ENCODE results near the gene ELAC2.
"Not testable (repeated sequence)": the region's sequence is repeated elsewhere in the genome, so short reads cannot be mapped to it uniquely, and the experiment has no call there.

The ELAC2 gene

DNA sequence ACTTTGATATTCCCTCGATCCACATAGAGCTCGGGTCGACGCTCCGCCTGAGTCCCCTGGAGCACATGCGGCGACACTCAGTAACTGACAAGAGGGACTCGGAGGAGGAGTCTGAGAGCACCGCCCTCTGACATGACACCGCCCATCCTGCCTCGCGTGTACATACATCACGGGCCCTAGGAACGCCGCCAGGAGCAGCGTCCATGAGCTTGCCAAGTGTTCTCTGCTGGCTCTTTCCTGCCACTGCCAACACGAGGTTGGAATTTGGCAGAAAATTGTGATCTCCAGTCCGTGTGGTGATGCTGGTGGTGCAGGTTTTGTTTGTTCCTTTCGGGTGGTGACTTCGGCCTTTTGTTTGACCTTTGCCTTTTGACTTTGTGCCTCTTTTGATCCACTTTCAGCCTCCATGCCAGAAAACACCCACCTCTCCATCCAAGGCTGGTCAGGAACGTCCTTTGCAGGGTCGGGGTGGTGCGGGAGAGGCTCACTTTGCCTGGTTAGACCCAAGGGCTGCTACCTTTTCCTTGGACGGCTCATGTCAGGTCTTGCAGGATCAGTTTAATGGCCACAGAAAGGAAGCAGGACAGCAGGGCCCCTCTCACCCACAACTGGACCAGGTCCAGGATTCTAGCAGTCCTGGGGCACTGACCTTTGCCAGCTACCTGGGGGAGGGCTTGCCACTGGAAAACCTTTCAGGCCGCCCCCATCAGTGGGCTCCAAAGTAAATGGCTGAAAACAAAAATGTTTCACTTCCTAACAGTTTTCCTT lies 27.6 kb downstream of the ELAC2 start:
- no peak for DNase-seq (ENCODE audit: low read depth)

DNA sequence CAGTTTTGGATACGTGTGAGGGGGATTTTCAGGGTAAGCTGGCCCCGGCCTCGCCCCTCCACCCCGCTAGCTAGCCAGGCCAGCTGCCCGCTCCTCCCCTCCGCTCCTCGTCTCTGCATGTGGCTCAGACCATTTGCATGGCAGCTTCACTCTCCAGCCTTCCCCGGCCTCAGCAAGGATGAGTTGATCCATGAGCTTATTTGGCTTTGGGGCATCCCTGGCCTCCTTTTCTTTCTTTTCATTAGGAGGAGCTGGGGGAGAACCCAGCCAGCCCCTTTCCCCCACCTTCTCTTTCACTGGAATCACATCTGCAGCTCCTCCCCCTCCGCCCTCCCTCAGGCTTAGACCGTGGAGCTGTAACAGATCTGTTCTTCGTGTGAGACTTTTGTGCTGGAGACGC lies 30.7 kb downstream of the ELAC2 start:
- no peak for DNase-seq (ENCODE audit: low read depth)

DNA sequence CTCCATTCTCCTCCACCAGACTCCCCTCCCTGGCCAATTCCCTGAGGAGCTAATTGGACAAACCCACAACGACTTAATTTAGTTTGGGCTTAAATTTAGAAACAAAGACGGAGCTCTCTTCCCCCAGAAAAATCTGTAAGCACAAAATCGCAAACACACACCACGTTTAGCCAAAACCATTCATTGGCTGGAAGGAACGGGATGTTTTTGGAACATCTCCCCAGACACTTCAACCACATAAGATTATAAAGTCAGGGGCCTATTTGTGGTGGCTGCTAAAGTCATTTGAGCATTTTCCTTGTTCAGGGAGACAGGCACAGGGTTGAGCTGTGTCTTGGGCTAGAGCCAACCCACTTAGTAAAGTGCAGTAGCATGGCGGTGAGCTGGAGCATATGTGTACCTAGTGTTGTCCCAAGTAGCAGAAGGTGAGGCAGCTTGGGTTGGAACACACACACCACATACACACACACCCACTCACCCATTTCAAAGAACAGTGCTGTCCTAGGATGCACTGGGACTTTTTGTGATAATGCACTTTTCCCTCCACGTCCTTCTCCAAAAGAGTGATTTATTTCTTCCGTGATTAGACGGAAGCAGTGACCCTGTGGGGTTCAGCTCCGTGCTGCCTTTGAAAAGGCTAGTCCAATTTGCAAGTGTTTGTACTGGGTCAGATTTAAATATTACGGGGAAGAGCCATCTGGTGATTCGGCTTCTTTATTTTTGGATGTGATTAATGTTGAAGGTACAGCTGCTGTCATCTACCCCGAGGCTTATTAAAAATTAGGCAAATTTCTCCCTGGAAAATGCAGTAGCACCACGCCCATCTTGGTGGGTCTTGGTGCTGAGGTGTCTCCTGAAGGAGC lies 32.2 kb downstream of the ELAC2 start:
- DNase-seq (ENCODE audit: low read depth): no peak

DNA sequence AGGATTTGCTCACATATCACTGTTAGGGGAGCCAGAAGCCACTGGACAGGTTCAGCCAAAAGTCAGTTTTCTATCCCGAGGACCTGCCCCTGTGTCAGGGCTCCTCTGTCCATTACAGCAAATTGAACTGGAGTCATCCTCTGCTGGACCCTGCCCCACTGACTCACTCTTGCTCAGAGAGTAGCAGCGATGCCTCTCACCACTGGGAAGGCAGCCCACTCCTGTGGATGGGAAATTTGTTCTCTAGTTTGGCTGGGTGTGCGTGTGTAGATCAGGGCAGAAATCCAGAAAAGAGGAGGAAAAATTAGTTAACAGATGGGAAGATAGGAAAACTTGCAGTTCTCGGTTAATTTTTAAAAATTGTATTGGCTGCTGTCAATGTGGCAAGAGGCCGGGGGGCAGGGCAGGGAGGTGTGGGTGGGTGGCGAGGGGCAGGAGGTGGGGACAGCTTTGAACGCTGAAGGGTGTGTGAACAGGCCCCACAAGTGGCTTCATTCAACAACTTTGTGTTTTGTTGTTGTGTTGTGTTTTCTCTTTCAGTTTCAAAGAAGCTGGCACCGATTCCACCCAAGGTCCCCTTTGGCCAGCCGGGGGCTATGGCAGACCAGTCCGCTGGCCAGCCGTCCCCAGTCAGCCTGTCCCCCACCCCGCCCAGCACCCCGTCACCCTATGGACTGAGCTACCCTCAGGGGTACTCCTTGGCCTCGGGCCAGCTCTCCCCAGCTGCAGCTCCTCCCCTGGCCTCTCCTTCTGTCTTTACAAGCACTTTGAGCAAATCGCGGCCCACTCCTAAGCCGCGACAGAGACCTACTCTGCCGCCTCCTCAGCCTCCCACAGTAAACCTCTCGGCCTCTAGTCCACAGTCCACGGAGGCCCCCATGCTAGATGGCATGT lies 33.6 kb downstream of the ELAC2 start:
- no peak for DNase-seq (ENCODE audit: low read depth)

DNA sequence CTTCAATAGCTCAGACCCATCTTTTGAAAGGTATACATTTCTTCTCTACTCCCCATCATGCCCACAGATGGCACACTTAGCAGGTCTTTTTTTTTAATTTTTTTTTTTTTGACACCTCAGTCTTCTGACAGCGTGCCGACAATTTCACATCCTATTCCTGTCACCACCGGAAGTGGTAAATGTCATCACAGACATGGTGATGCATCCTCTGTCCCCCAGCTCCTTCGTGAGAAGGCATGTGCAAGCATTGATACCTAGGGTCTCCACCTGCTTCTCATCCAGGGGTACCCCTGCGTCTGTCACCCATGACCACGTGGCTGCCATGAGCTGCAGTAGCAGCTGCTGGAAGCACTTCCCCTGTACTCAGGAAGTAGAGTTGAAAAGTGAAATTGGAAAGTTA lies 35.6 kb downstream of the ELAC2 start:
- DNase-seq (ENCODE audit: low read depth): no peak

DNA sequence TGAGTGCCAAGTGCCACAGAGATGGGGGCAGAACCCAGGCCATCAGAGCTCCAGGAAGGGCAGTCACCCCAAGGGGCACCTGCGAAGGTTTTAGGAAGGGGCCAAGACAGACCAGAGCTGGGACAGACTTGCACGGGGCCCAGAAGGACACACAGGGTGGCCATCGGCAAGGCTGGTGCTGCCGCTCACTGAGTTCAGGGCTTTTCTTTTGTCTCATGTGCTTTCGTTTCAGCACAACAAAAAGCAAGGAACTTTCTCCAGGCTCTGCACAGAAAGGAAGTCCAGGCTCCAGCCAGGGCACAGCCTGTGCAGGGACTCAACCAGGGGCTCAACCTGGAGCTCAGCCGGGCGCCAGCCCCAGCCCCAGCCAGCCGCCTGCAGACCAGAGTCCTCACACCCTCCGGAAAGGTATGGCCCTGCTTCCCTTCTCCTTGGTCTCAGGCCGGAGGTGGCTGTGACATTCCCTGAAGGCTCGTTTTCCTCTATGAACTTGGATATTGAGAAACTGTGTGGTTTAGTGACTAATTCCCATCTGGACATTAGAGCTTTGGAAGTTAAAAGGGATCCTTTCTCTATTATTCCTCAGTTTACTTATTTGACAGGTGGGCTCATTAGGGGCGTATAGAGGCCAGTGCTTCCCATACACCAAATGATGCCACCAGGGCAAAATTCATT lies 37.9 kb downstream of the ELAC2 start:
- no peak for DNase-seq (ENCODE audit: low read depth)

DNA sequence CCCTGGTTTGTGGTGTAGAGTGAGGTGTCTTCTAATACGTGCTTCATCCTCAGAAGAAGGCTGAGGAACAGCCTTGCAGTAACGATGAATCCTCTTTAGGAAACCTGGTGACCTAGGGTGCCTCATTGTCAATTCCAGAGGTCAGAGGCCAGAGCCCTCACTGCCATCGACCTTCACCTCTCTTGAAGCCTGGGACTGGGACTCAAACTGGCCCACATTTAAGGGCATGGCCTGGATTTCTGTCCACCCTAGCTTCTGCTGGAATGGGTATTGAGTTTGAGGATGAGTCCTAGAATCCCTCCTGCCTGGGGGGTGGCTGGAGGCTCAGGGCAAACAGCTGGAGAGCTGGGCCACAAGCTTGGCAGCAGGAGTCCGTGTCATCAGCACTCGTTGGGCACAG lies 38.6 kb downstream of the ELAC2 start:
- DNase-seq (ENCODE audit: low read depth): no peak

DNA sequence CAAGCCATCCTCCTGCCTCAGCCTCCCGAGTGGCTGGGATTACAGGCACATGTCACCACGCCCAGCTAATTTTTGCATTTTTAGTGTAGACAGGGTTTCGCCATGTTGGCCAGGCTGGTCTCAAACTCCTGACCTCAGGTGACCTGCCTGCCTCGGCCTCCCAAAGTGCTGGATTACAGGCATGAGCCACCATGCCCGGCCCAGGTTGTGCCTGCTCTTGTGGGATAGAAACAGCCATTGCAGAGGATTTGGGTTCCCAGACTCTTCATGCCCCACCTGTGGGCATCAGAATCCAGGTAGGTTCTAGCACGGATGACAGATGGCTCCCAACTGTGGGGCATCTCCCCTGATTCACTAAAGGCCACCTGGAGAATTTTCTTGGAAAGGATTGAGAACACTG lies 39.0 kb downstream of the ELAC2 start:
- DNase-seq (ENCODE audit: low read depth): not testable (repeated sequence)

DNA sequence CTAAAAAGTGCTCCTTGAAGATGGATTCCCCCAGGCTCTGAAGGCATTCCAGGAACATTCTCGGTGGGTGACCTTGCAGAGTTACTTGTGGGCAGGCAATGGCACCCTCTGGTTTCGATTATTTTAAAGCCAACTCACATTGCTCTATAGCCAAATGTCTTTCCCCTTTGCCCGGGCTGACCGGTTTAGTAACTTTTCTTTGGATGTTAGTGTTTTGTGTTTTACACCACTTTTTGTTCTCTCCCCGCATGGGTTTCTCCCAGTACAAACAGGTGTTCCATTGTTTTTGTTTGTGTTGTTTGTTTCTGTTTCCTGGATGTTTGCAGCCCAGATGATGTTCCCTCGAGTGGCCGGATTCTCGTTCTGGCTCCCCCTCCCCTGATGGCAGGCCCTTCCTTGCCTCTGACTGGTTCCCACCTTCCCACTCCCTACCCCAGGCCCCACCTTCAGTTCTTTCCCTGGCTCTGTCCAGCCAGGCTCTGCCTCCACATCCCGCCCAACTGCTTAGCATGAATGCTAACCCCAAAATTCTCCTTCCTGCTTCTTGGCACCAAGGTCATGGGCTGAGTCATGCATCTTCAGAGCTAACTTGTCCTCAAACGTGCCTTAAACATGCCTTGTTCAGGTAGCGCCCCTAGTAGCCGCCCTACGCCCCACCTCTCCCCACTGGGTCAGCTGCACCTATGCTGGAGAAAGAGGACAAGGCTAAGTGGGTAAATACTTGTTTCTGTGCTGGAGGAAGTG lies 40.6 kb downstream of the ELAC2 start:
- DNase-seq (ENCODE audit: low read depth): no peak

DNA sequence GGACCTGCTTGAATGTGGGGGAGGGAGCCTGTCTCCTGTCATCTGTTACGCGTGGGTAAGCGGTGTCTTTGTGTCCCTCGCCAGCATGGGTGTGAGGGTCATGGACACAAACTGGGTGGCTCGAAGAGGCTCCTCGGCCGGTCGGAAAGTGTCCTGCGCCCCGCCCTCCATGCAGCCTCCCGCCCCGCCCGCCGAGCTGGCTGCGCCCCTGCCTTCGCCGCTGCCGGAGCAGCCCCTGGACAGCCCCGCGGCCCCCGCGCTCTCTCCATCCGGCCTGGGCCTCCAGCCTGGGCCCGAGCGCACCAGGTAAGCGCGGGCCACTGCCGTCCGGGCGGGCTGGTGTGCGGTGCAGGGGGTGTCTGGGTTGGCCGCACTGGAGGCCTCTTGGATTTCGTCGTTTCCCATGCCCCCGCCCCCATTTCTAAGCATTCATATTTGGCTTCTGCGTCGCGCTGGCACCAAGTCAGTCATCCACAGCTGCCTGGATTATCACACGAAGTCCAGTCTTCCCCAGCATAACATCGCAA lies 43.8 kb downstream of the ELAC2 start:
- no peak for DNase-seq (ENCODE audit: low read depth)

DNA sequence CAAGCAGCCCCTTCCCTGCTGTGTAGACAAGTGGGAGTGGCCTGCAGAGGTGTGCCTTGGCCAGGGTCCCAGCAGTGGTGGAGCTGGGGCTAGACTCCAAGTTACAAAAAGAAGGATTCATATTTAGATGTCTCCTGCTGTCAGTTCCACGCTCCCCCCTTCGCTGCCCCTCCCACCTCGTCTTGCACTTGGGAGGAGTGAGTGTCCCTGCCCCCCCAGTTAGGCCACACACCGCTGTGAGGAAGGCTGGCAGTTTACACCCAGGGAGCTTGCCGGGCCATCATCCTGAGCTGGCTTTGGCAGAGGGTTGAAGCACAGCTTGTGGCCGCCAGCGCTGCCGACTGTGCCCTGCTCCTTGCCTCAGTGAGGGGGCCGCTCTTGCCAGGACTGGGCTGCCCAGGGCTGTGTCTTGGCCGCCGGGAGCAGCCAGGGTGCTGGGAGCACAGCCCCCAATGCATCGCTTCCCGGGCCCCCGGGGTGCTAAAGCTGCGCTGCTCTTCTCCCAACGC lies 44.3 kb downstream of the ELAC2 start:
- no peak for DNase-seq (ENCODE audit: low read depth)

DNA sequence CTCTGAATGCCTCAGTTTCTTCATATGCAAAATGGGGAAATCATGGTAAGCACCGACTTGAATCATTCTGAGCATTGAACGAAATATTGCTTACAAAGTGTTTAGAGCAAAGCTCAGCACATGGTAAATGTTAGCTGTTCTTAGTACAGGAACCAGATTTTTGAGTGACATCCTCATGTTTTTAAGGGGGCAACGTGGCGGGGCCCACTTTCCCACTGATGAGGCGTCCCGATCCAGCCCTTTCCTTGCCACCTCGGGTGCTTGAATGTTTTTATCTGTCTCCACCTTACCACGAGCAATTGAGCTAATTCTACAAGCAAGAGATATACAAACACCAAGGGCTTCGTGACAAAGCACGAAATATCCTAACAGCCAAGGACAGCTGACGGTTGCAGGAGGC lies 49.9 kb downstream of the ELAC2 start:
- DNase-seq (ENCODE audit: low read depth): no peak

DNA sequence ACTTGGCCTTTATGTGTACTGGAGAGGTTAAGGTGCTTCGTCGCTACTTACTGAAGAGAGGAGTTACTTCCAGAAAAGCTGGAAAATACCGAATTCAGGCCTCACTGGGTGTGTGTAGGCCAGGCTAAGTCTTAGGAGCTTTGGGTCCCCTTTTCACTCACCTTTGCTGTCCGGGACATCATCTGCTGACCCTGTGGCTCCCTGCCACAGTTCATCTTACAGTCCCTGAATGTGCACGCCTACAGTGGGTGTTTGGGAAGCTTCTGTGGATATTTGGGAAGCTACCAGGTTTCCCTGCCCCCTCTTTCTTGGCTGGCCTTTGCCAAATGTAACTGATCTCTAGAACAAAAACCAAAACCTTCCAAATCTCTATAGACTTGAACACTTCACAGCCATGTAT lies 51.4 kb downstream of the ELAC2 start:
- DNase-seq (ENCODE audit: low read depth): no peak

DNA sequence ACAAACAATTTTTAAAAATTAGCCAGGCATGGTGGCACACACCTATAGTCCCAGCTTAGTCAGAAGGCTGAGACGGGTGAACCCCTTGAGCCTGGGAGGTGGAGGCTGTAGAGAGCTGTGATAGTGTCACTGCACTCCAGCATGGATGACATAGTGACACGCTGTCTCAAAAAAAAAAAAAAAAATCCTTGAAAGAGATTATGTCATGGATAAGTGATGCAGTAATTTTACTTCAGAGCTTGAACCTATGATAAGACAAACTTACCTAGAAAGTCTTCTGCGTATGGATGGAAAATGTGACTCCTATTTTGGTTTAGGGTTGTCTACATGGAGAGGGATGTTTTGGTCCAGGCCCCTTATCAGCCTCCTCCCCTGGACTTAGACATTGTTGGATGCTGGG lies 51.8 kb downstream of the ELAC2 start:
- no peak for DNase-seq (ENCODE audit: low read depth)

DNA sequence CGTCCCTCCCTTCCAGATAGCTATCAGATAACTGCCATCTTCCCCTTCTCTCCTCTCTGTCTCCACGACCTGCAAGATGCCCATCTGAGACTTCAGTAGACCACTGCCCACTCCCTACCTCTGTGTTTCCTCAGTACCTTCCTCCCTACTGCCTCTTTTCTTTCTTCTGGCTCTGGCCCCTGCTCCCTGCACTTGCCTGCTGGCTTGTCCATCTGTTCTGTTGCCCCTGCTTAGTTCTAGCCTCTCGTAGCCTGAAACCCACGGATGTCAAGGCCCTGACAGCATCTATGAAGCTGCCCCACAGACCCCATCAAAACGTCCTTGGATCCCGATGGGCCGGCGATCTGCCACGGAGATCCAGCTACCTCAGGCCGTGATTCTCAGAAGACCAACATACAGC lies 53.0 kb downstream of the ELAC2 start:
- DNase-seq (ENCODE audit: low read depth): no peak

DNA sequence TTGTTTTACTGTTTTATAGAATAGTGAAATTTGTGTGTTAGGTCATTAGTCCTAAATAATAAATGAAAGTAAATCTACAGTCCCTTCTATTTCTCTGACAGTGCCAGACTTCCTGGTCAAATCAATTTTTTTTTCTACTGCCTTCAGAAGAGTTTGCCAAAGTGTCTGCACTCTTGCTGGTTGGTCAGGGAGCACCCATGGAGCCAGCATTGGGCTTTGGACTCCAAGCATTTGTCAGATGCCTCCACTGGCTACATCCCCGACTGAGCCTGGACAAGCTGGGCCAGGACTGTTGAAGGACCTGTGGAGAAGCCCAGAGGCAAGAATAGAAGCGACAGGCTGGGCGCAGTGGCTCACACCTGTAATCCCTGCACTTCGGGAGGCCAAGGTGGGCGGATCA lies 53.7 kb downstream of the ELAC2 start:
- no peak for DNase-seq (ENCODE audit: low read depth)

DNA sequence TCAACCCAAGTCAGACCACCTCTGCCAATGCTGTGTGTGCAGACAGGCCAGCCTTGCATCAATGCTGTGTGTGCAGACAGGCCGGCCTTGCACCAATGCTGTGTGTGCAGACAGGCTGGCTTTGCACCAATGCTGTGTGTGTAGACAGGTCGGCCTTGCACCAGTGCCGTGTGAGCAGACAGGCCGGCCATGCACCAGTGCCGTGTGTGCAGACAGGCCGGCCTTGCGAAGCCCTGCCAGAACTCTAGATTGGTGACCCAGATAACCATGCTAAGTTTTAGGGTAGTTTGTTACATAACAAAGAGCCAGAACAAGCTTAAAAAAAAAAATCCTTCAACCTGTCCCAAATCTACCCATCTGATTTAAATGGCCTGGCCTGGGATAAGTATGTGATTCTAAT lies 54.3 kb downstream of the ELAC2 start:
- no peak for DNase-seq (ENCODE audit: low read depth)

DNA sequence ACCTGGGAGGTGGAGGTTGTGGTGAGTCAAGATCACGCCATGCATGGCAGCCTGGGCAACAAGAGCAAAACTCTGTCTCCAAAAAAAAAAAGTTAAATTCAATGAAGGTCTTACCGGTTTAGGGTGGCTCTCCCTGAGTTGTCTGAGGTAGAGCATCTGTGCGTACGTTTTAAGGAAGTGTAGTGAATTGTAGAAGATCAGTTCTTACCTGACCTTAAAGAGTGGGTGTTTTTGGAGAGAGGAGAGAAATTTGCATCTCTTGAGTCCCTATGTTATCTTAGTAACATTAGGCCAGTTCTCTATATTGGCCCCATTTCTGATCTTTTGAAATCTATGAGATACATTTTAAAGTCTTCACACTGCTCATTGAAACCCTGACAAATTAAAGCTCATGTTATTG lies 56.2 kb downstream of the ELAC2 start:
- no peak for DNase-seq (ENCODE audit: low read depth)

DNA sequence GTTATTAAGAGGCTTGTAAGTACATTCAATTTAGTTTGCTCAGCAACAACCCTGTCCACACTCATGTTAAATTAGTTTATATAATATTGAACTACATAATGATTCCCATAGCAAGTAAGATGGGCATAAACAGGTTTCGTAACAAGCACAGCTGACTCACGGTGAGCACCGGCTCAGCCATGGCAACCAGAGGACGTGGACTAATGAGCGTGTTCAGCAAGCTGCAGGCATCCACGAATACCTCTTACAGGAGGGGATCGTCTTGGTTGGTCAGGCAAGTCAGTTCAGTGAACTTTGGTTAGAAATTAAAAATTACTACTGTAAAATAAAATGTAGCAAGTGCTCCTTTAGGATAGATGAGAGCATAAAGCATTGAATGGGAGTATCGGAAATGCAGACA lies 58.4 kb downstream of the ELAC2 start:
- DNase-seq (ENCODE audit: low read depth): no peak

DNA sequence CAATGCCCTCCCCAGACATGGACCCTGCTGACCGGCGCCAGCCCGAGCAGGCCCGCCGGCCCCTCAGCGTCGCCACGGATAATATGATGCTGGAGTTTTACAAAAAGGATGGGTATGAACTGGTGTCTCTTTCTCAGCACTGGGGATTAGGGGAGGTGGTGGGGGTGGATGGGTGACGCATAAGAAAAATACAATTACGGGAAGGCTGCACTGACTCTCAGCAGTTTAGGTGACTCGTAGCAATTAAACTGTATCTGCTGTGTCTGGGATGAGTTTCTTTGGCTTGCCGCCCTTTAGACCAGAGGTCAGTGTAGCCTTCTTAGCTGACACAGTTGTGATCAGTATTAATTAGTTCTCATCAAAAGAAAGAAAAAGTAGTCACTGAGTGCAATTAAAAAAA lies 59.0 kb downstream of the ELAC2 start:
- DNase-seq (ENCODE audit: low read depth): no peak

DNA sequence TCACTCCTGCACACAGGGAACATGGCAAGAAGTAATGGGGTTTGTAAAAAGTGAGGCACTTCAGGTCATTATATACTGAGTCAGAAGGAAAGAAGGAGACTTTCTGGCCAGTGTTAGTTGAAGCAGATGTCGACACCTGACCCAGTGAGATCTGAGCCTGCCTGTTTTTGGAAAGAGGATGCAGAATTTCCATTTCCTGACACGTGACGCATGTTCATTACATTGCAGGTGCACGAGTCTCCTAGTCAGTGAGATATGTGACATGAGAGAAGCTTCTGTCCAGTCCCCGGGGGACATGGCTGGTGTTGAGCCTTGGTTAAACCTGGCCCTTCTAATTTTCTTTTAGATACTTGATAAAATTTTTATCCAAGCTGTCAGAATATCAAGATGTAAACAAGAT lies 62.3 kb downstream of the ELAC2 start:
- no peak for DNase-seq (ENCODE audit: low read depth)

Measured in activated T-helper 9 cell treated with anti-CD3 and anti-CD28 coated beads, Interleukin-2, amount 50 U/mL, for 16 hours (primary cell).